ENCODE data around the gene ZNF674.
"Not testable (repeated sequence)": the region's sequence is repeated elsewhere in the genome, so short reads cannot be mapped to it uniquely, and the experiment has no call there.

The ZNF674 gene

GRCh38 chrX:46461660-46462191 lies 83.5 kb downstream of the ZNF674 start:
- DNase-seq = no peak

GRCh38 chrX:46460801-46461659 lies 84.2 kb downstream of the ZNF674 start:
- DNase-seq = not testable (repeated sequence)

GRCh38 chrX:46459603-46460002 lies 85.6 kb downstream of the ZNF674 start:
- DNase-seq = no peak

GRCh38 chrX:46456125-46456922 lies 88.9 kb downstream of the ZNF674 start:
- no peak for DNase-seq

All from NCI-H1417 treated with DMSO at 0.1 percent for 48 hours (cell line).